GM23338 (cell line): ENCODE data around the gene GIMAP6. TPM values are rescaled to one million over a fixed set of nuclear protein-coding genes. Genes with fewer than 3 reads are reported as not detected.
"Not testable (repeated sequence)": the region's sequence is repeated elsewhere in the genome, so short reads cannot be mapped to it uniquely, and the experiment has no call there.

Experiments
- ATAC-seq: fragments of 200-7000 bp; cut with Tn5 transposase; 3 replicates; pipeline ENCODE4 v1.9.1; 2020
- DNase-seq: peaks from one replicate; pipeline ENCODE4 v3.0.0-alpha.2; 2015; ENCODE audit warnings: low spot score
- H2AFZ ChIP-seq: fragments of 200-600 bp; sonication (generic); 2 replicates; pipeline ENCODE4 v1.8.0; 2016; ENCODE audit warnings: antibody characterized with exemption, mild to moderate bottlenecking, moderate library complexity
- H3F3A ChIP-seq: fragments of 200-600 bp; sonication (generic); replicated peaks from 2 replicates; pipeline ENCODE4 v1.8.0; 2017; ENCODE audit warnings: antibody characterized with exemption, mixed run types, low read depth
- H3K27ac ChIP-seq: fragments of 200-600 bp; sonication (generic); 2 replicates; pipeline ENCODE4 v1.6.1; 2016; ENCODE audit warnings: low read depth
- H3K27me3 ChIP-seq: fragments of 200-600 bp; sonication (generic); 2 replicates; pipeline ENCODE4 v1.8.0; 2016; ENCODE audit warnings: mild to moderate bottlenecking, mixed run types, moderate library complexity; ENCODE audit not compliant: insufficient read depth
- H3K36me3 ChIP-seq: fragments of 200-600 bp; sonication (generic); 2 replicates; pipeline ENCODE4 v1.8.0; 2016; ENCODE audit warnings: mild to moderate bottlenecking; ENCODE audit not compliant: insufficient read depth
- H3K4me1 ChIP-seq: fragments of 200-600 bp; sonication (generic); 2 replicates; pipeline ENCODE4 v1.8.0; 2016; ENCODE audit warnings: mild to moderate bottlenecking, moderate library complexity; ENCODE audit not compliant: insufficient read depth
- H3K4me2 ChIP-seq: fragments of 200-600 bp; sonication (generic); 2 replicates; pipeline ENCODE4 v1.7.1; 2017; ENCODE audit warnings: mixed run types
- H3K4me3 ChIP-seq: fragments of 200-600 bp; sonication (generic); 2 replicates; pipeline ENCODE4 v1.6.1; 2016; ENCODE audit warnings: mixed run types
- H3K79me2 ChIP-seq: fragments of 200-600 bp; sonication (generic); replicated peaks from 2 replicates; pipeline ENCODE4 v1.8.0; 2017; ENCODE audit warnings: mild to moderate bottlenecking; ENCODE audit not compliant: insufficient read depth
- H3K9me2 ChIP-seq: fragments of 200-600 bp; sonication (generic); 2 replicates; pipeline ENCODE4 v1.8.0; 2017; ENCODE audit not compliant: insufficient read depth
- H4K20me1 ChIP-seq: fragments of 200-600 bp; sonication (generic); replicated peaks from 2 replicates; pipeline ENCODE4 v1.8.0; 2017; ENCODE audit warnings: mild to moderate bottlenecking; ENCODE audit not compliant: insufficient read depth
- H3K27ac Mint-ChIP-seq: 2 replicates; pipeline ENCODE4 v1.8.0; 2020; ENCODE audit warnings: inconsistent platforms, mild to moderate bottlenecking, moderate library complexity, mixed read lengths
- H3K27me3 Mint-ChIP-seq: 3 replicates; pipeline ENCODE4 v1.8.0; 2022; ENCODE audit warnings: low read depth, mild to moderate bottlenecking, moderate library complexity, mixed read lengths, inconsistent platforms; ENCODE audit not compliant: insufficient read depth, poor library complexity
- H3K36me3 Mint-ChIP-seq: 3 replicates; pipeline ENCODE4 v1.8.0; 2021; ENCODE audit warnings: low read depth, mild to moderate bottlenecking, inconsistent platforms, moderate library complexity, mixed read lengths
- H3K4me1 Mint-ChIP-seq: 3 replicates; pipeline ENCODE4 v1.8.0; 2020; ENCODE audit warnings: mild to moderate bottlenecking, inconsistent platforms, mixed read lengths
- H3K4me3 Mint-ChIP-seq: 3 replicates; pipeline ENCODE4 v1.8.0; 2021; ENCODE audit warnings: moderate library complexity, mild to moderate bottlenecking, inconsistent platforms, mixed read lengths
- H3K9me3 Mint-ChIP-seq: 3 replicates; pipeline ENCODE4 v1.8.0; 2020; ENCODE audit warnings: moderate library complexity, mild to moderate bottlenecking, inconsistent platforms, mixed read lengths
- NANOG ChIP-seq: IDR thresholded peaks from 2 replicates; pipeline ENCODE4 v1.6.1; 2016; ENCODE audit warnings: antibody characterized with exemption, borderline replicate concordance
- STAT1 ChIP-seq: IDR thresholded peaks from one replicate; pipeline ENCODE4 v1.6.1; 2016; ENCODE audit warnings: antibody characterized with exemption; ENCODE audit not compliant: unreplicated experiment
- ZNF114 ChIP-seq: fragments of 250-450 bp; sonication (Bioruptor Pico); IDR thresholded peaks from 2 replicates; pipeline ENCODE4 v1.5.0; 2020; ENCODE audit warnings: mild to moderate bottlenecking, moderate library complexity
- polyA plus RNA-seq: library from polyadenylated mRNA; unstranded; fragments of >200 nt; fragmentation: Nextera tagmentation; extraction: Ambion mirVana; gene quantifications from 2 replicates; pipeline ENCODE4 v1.2.1, GENCODE V29; 2016
- total RNA-seq: library from RNA; depleted of rRNA; stranded (reverse); fragments of >200 nt; shearing (Covaris generic); gene quantifications from 2 replicates; pipeline ENCODE4 v1.2.3, GENCODE V29; 2014
- TF ChIP-seq, protein P1 (sequence below): IDR thresholded peaks from one replicate; pipeline ENCODE4 v1.6.1; 2018; ENCODE audit warnings: antibody characterized with exemption; ENCODE audit not compliant: unreplicated experiment
- TF ChIP-seq, protein P2 (sequence below), 2 experiments: fragments of 200-600 bp in 1 of 2; sonication (generic) in 1 of 2; conservative IDR thresholded peaks; 2 replicates each; pipeline versions ENCODE4 v1.5.1 to v1.6.1; 2016 to 2017; ENCODE audit warnings: antibody characterized with exemption in 2 of 2, low read depth in 2 of 2, mild to moderate bottlenecking in 2 of 2, moderate library complexity in 1 of 2

GIMAP6 gene
- total and polyA plus RNA-seq, 2 experiments from 2014 or later, result not detected

DNA sequence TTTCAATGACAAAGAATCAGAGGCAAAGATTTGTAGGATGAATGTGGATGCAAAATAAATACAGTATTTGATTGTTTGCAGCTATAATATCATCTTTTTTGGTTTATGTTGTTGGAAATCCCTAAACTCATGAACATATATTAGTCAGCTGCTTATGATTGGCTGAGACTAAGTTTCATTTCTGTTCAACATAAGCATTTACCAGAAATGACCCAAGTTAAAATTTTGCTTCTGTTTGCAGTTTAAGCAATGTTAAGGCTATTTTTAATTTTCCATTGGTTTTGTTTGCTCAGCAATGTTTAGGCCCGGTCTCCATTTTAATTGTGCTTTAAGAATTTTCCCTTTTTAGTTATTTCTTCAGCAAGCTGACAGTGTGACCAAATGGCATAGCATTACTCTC is 22.0 kb downstream of the GIMAP6 start (continued):
- TF ChIP-seq, protein P1, sequence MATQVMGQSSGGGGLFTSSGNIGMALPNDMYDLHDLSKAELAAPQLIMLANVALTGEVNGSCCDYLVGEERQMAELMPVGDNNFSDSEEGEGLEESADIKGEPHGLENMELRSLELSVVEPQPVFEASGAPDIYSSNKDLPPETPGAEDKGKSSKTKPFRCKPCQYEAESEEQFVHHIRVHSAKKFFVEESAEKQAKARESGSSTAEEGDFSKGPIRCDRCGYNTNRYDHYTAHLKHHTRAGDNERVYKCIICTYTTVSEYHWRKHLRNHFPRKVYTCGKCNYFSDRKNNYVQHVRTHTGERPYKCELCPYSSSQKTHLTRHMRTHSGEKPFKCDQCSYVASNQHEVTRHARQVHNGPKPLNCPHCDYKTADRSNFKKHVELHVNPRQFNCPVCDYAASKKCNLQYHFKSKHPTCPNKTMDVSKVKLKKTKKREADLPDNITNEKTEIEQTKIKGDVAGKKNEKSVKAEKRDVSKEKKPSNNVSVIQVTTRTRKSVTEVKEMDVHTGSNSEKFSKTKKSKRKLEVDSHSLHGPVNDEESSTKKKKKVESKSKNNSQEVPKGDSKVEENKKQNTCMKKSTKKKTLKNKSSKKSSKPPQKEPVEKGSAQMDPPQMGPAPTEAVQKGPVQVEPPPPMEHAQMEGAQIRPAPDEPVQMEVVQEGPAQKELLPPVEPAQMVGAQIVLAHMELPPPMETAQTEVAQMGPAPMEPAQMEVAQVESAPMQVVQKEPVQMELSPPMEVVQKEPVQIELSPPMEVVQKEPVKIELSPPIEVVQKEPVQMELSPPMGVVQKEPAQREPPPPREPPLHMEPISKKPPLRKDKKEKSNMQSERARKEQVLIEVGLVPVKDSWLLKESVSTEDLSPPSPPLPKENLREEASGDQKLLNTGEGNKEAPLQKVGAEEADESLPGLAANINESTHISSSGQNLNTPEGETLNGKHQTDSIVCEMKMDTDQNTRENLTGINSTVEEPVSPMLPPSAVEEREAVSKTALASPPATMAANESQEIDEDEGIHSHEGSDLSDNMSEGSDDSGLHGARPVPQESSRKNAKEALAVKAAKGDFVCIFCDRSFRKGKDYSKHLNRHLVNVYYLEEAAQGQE, result no peak

DNA sequence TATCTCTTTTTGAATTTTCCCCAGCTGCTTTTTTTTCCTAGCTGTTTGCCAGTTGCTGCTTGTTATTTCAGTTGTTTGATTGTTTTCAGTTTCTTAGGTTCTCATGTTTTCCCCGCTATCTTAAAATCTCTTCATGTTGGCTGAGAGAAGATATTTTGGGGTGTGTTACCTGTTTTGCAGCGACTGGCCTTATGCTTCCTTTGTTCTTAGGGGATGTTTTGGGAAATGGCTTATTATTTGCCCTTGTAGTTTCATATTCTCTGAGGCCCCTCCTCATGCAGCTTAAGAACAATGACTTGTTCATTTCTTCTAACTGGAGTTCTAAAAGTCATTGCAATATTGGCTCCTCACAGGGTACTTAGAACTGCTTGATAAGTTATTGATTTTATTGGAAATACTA is 28.6 kb downstream of the GIMAP6 start:
- H3K4me2 ChIP-seq, H3K79me2 ChIP-seq, H3K36me3 Mint-ChIP-seq, H3K4me1 Mint-ChIP-seq, H2AFZ ChIP-seq, H3K27me3 ChIP-seq, H3K4me1 ChIP-seq, H3K9me2 ChIP-seq, H3K4me3 Mint-ChIP-seq, DNase-seq, ATAC-seq, H3K4me3 ChIP-seq, H3F3A ChIP-seq, H3K27ac Mint-ChIP-seq, H3K36me3 ChIP-seq, H3K27me3 Mint-ChIP-seq, H3K27ac ChIP-seq, H4K20me1 ChIP-seq: not testable (repeated sequence)
- H3K9me3 Mint-ChIP-seq, result peaks cover 62% of the 10 kb centered on the region

DNA sequence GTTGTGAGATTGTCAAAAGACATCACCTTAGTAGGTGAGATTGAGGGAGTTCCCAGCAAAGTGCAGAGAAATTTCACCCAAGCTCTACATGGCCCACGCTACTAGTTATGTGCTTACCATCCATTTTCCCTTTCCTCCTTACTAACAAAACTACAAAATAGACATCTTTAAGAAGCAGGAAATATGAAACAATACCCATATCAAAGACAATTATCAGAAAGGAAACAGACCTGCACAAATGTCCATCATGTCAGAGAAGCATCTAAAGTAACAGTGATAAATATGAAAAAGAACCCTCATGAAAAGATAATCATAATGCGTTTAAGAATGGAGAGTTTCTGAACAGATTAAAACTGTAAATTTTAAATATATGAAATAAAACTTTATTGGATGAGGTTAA is 36.8 kb downstream of the GIMAP6 start:
- H3K27ac ChIP-seq, result no peak overlapping the region
- no peaks in the 10 kb centered on the region; the same call in none of the 2 replicates for H3K9me2 ChIP-seq
- no peaks in the 10 kb centered on the region for H3K4me1 ChIP-seq
- peaks cover 70% of the 10 kb centered on the region for H3K9me3 Mint-ChIP-seq
- no peak overlapping the region for H3K4me3 ChIP-seq
- no peaks in the 10 kb centered on the region for H3K27me3 ChIP-seq
- H3K27ac Mint-ChIP-seq, result no peak overlapping the region
- peaks cover 23% of the 10 kb centered on the region for H3K36me3 Mint-ChIP-seq
- H2AFZ ChIP-seq, result no peak overlapping the region
- H3K4me2 ChIP-seq, result no peak overlapping the region
- peaks cover 6% of the 10 kb centered on the region; the same call in 1 of the 2 replicates for H3K36me3 ChIP-seq
- H3K4me3 Mint-ChIP-seq, result no peak overlapping the region
- no peaks in the 10 kb centered on the region for H3K79me2 ChIP-seq
- DNase-seq, result no peak
- no peaks in the 10 kb centered on the region for H3K4me1 Mint-ChIP-seq
- no peaks in the 10 kb centered on the region for H4K20me1 ChIP-seq
- ATAC-seq, result no peak
- peaks cover 5% of the 10 kb centered on the region for H3K27me3 Mint-ChIP-seq
- H3F3A ChIP-seq, result no peaks in the 10 kb centered on the region
- TF ChIP-seq ZNF114 (CRISPR knock-in tag) (no peak), STAT1 (no peak), NANOG (no peak)
- TF ChIP-seq, protein P2, sequence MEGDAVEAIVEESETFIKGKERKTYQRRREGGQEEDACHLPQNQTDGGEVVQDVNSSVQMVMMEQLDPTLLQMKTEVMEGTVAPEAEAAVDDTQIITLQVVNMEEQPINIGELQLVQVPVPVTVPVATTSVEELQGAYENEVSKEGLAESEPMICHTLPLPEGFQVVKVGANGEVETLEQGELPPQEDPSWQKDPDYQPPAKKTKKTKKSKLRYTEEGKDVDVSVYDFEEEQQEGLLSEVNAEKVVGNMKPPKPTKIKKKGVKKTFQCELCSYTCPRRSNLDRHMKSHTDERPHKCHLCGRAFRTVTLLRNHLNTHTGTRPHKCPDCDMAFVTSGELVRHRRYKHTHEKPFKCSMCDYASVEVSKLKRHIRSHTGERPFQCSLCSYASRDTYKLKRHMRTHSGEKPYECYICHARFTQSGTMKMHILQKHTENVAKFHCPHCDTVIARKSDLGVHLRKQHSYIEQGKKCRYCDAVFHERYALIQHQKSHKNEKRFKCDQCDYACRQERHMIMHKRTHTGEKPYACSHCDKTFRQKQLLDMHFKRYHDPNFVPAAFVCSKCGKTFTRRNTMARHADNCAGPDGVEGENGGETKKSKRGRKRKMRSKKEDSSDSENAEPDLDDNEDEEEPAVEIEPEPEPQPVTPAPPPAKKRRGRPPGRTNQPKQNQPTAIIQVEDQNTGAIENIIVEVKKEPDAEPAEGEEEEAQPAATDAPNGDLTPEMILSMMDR (conservative IDR thresholded peaks at IDR 0.05; ENCODE audit: low read depth in 2 of 2), result no peak
- TF ChIP-seq, protein P1, result no peak
